HG02623 (cell line): Measurements from ENCODE around the gene SHISAL2A.

Source experiments
- ATAC-seq: cut with Tn5 transposase; IDR thresholded peaks from one replicate; pipeline ENCODE4 v1.9.1; 2021; ENCODE audit warnings: moderate library complexity; ENCODE audit not compliant: unreplicated experiment

The SHISAL2A gene

GRCh38 chr1:52615489-52616042, 17.4 kb upstream of the SHISAL2A start:
- no peak for ATAC-seq

- ATAC-seq: no peak
These were observed 11.0 kb upstream of the SHISAL2A start for GRCh38 chr1:52621950-52622349.

GRCh38 chr1:52623812-52624211, 9.2 kb upstream of the SHISAL2A start:
- no peak for ATAC-seq

GRCh38 chr1:52627028-52627427, 5.9 kb upstream of the SHISAL2A start:
- ATAC-seq: no peak

GRCh38 chr1:52628614-52629324, 4.2 kb upstream of the SHISAL2A start:
- no peak for ATAC-seq

- ATAC-seq: no peak
These were observed 3.7 kb upstream of the SHISAL2A start for GRCh38 chr1:52629325-52629643.

GRCh38 chr1:52629667-52630066, 3.3 kb upstream of the SHISAL2A start:
- no peak for ATAC-seq

GRCh38 chr1:52631759-52632331, 1.1 kb upstream of the SHISAL2A start:
- ATAC-seq: no peak

GRCh38 chr1:52633291-52633754, 355 bp downstream of the SHISAL2A start:
- no peak for ATAC-seq

GRCh38 chr1:52634111-52634510, 1.1 kb downstream of the SHISAL2A start:
- no peak for ATAC-seq

- no peak for ATAC-seq
These were observed 2.5 kb downstream of the SHISAL2A start for GRCh38 chr1:52635321-52636089.

GRCh38 chr1:52636721-52637695, 4.0 kb downstream of the SHISAL2A start:
- ATAC-seq: peak; percentile 65

- ATAC-seq: no peak
These were observed 5.0 kb downstream of the SHISAL2A start for GRCh38 chr1:52637946-52638345.

GRCh38 chr1:52640697-52641096, 7.7 kb downstream of the SHISAL2A start:
- no peak for ATAC-seq

- no peak for ATAC-seq
These were observed 8.3 kb downstream of the SHISAL2A start for GRCh38 chr1:52641307-52641706.

GRCh38 chr1:52645261-52645660, 12.3 kb downstream of the SHISAL2A start:
- no peak for ATAC-seq

GRCh38 chr1:52651904-52652303, 18.9 kb downstream of the SHISAL2A start:
- no peak for ATAC-seq

GRCh38 chr1:52653207-52653849, 20.4 kb downstream of the SHISAL2A start:
- ATAC-seq: no peak

GRCh38 chr1:52654063-52654462, 21.1 kb downstream of the SHISAL2A start:
- no peak for ATAC-seq

GRCh38 chr1:52657702-52658101, 24.7 kb downstream of the SHISAL2A start:
- no peak for ATAC-seq
